ENCODE results near the gene MRGPRX4.
"Not testable (repeated sequence)": the region's sequence is repeated elsewhere in the genome, so short reads cannot be mapped to it uniquely, and the experiment has no call there.

Gene MRGPRX4

DNA sequence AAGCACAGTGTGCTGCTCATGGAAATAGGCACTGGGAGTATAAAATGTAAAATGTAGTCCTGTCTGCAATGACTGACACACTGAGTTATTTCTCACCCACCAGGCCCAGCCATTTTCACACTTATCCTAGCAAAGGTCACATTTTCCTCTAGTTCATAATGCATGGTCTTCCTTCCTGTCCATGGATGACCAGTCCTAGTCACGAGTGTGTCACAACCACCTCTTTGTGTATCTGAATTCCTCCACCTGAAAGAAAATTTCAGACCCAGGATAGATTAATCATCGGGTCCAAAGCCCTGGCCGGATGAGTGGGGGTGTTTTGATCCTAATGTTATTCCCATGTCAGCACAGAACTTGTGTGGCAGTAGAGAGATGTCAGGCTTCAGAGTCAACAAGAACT is at the start of gene MRGPRX4:
Gene MRGPRX4, plus strand, starts transcription at position 172 of the 400 bp plus-strand sequence. CDS start 420 bp downstream, outside the sequence.
- no peak for DNase-seq (ENCODE audit: extremely low read depth, low read depth)
- TF ChIP-seq, protein P1, sequence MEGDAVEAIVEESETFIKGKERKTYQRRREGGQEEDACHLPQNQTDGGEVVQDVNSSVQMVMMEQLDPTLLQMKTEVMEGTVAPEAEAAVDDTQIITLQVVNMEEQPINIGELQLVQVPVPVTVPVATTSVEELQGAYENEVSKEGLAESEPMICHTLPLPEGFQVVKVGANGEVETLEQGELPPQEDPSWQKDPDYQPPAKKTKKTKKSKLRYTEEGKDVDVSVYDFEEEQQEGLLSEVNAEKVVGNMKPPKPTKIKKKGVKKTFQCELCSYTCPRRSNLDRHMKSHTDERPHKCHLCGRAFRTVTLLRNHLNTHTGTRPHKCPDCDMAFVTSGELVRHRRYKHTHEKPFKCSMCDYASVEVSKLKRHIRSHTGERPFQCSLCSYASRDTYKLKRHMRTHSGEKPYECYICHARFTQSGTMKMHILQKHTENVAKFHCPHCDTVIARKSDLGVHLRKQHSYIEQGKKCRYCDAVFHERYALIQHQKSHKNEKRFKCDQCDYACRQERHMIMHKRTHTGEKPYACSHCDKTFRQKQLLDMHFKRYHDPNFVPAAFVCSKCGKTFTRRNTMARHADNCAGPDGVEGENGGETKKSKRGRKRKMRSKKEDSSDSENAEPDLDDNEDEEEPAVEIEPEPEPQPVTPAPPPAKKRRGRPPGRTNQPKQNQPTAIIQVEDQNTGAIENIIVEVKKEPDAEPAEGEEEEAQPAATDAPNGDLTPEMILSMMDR (IDR thresholded peaks at IDR 0.05; ENCODE audit: low read depth, low read length), result no peak

DNA sequence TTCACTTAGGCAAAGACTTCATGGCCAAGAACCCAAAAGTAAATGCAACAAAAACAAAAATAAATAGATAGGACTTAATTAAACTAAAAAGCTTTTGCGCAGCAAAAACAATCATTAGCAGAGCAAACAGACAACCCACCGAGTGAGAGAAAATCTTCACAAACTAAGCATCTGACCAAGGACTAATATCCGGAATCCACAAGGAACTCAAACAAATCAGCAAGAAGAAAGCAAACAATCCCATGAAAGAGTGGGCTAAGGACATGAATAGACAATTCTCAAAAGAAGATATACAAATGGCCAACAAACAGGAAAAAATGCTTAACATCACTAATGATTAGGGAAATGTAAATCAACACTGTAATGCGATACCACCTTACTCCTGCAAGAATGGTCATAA is 41.5 kb upstream of the MRGPRX4 start:
- not testable (repeated sequence) for DNase-seq (ENCODE audit: extremely low read depth, low read depth)

DNA sequence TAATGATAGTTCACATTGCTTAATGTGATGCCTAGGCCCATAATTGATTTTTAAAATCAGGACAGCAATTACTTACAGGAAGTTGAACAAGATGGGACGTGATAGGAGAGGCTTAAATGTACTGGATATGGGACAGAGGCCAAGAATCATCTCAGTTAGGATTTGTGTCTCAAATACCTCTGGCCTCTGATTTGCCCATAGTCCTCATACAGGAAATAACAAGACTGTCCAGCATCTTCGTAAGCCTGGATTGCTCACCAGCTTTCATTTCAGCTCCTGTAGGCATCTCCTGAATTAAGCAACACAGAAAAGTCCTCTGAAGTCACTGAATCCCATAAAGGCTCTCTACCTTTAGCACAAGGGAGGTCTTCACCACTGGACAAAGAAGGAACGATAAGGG is 40.3 kb upstream of the MRGPRX4 start, which contains the start of gene MRGPRX3:
Gene MRGPRX3, plus strand, starts transcription at position 231 of the 400 bp plus-strand sequence. CDS start 4,632 bp downstream, outside the sequence.
- TF ChIP-seq, protein P1 (IDR thresholded peaks at IDR 0.05; ENCODE audit: low read depth, low read length), result no peak
- no peak for DNase-seq (ENCODE audit: extremely low read depth, low read depth)

DNA sequence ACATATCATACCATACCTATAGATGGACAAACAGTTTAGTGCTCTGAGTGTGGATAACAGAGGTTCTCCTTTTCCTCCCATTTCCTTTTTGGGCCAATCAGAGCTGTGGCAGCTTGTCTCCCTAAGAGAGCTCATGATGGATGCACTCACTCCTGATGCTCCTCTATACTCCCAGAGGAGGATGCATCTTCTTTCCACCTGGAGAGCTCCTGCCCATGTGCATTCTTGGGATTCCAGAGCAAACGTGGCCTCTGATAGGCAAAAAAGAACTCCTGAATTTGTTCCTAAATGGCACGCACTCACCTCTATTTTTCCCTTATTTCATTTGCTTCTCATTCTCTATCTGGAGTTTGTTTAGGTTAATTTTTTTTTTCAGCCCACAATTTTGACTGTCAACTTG is 37.3 kb upstream of the MRGPRX4 start:
- TF ChIP-seq, protein P1 (IDR thresholded peaks at IDR 0.05; ENCODE audit: low read depth, low read length), result no peak

DNA sequence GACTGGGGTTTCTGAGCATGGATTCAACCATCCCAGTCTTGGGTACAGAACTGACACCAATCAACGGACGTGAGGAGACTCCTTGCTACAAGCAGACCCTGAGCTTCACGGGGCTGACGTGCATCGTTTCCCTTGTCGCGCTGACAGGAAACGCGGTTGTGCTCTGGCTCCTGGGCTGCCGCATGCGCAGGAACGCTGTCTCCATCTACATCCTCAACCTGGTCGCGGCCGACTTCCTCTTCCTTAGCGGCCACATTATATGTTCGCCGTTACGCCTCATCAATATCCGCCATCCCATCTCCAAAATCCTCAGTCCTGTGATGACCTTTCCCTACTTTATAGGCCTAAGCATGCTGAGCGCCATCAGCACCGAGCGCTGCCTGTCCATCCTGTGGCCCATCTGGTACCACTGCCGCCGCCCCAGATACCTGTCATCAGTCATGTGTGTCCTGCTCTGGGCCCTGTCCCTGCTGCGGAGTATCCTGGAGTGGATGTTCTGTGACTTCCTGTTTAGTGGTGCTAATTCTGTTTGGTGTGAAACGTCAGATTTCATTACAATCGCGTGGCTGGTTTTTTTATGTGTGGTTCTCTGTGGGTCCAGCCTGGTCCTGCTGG is 35.3 kb upstream of the MRGPRX4 start:
- no peak for DNase-seq (ENCODE audit: extremely low read depth, low read depth)
- TF ChIP-seq, protein P1 (IDR thresholded peaks at IDR 0.05; ENCODE audit: low read depth, low read length), result no peak

More for the DNA sequence above, 37.3 kb upstream of the MRGPRX4 start:
- DNase-seq (ENCODE audit: extremely low read depth, low read depth), result no peak

DNA sequence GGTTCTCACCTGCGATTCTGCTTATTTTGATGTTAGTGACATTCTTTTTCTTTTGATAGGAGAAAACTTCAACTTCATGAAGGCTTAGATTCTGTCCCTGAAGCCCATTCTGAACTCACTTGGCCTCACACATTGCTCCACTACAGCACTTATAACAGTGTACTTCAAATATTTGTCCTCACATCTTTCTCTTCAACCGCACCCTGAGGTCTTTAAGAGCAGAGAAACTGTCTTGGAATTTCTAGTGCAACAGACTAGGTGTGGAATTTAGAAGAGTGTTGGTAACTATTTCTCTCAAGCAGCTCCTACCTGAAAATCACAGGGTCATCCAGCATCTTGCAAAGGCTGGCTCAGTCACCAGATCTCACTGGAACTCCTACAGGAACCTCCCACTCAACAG is 32.5 kb upstream of the MRGPRX4 start:
- no peak for DNase-seq (ENCODE audit: extremely low read depth, low read depth)
- TF ChIP-seq, protein P1 (IDR thresholded peaks at IDR 0.05; ENCODE audit: low read depth, low read length), result no peak

DNA sequence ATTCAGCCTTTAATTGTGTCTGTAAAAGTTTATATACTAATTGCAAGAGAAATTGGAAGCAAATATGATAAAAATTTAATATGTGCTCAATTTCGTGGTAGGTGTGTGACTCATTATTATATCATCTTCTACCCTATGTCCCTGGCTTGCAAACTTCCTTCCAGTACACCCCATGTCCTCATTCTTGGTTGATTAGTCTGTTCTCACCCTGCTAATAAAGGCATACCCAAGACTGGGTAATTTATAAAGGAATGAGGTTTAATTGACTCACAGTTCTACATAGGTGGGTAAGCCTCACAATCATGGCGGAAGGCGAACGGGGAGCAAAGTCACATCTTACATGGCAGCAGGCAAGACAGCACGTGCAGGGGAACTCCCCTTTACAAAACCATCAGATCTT is 28.4 kb upstream of the MRGPRX4 start:
- TF ChIP-seq, protein P1 (IDR thresholded peaks at IDR 0.05; ENCODE audit: low read depth, low read length), result no peak
- DNase-seq (ENCODE audit: extremely low read depth, low read depth), result no peak

DNA sequence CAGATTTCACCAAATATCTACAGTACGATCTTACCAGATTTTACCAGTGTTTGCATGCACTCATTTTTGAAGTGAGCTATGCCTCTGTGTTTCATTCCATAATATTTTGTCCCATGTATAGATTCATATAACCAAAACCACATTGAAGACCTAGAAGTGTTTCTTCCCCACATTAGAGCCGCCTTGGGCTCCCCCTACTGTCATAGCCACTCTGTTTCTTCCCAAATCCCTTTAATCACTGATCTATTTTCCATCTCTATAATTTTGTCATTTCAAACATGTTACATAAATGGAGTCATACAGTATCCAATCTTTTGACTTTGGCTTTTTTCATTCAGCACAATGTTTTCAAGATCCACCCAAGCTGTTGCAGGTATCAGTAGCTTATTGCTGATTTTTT is 27.6 kb upstream of the MRGPRX4 start:
- DNase-seq (ENCODE audit: extremely low read depth, low read depth), result no peak
- TF ChIP-seq, protein P1 (IDR thresholded peaks at IDR 0.05; ENCODE audit: low read depth, low read length), result no peak; the same call in 1 of the 2 replicates

Measured in AG09319 (cell line).